K562 (cell line): ENCODE measurements around the gene CNDP2. TPM values are rescaled to one million over a fixed set of nuclear protein-coding genes. Genes with fewer than 3 reads are reported as not detected.
A peak's percentile ranks its signal among the peaks of the same experiment; 100 is the strongest.

ENCODE experiments used
- ATAC-seq: fragments of 200-7000 bp; cut with Tn5 transposase; 3 replicates; pipeline ENCODE4 v1.9.1; 2020; ENCODE audit warnings: moderate library complexity
- BruUV-seq: library from RNA; stranded (reverse); fragments of 400-500 nt; replicated peaks from 2 replicates; lab custom pipeline; 2021; lab: Mats Ljungman, UMichigan
- CTCF ChIA-PET: fragments of 300-600 bp; formaldehyde crosslinking; extraction: SDS; loops from one replicate; lab custom pipeline; 2021; ENCODE audit warnings: low intra/inter-chr PET ratio; lab: Yijun Ruan, JAX
- POLR2A ChIA-PET: fragments of 300-600, 350-650 bp; sonication (Branson Sonifier 250); formaldehyde crosslinking; extraction: SDS; loops from one replicate; lab custom pipeline; 2021; ENCODE audit warnings: antibody characterized with exemption, inconsistent platforms; lab: Yijun Ruan, JAX
- DNase-seq, 4 experiments: peaks; one replicate each; pipeline versions ENCODE4 v3.0.0 to v3.0.0-alpha.2; 2011 to 2018; ENCODE audit warnings: low spot score in 3 of 4, mixed read lengths in 3 of 4; ENCODE audit errors: extremely low read depth in 1 of 4
- FAIRE-seq: peaks from 2 replicates; lab custom pipeline; 2011; peaks lifted over from hg19 to GRCh38; lab: Jason Lieb, UNC
- H2AFZ ChIP-seq: 2 replicates; pipeline ENCODE4 v1.6.0; 2011; ENCODE audit warnings: low read depth, low read length, control low read depth, inconsistent platforms
- H3K27ac ChIP-seq: fragments of 200-600 bp; 3 replicates; pipeline ENCODE4 v1.8.0; 2011; ENCODE audit warnings: low read depth, mild to moderate bottlenecking, control low read depth, inconsistent platforms, low read length, moderate library complexity, mixed read lengths; ENCODE audit errors: extremely low read depth
- H3K27me3 ChIP-seq, 2 experiments: fragments of 300-600 bp in 1 of 2; 2 replicates in 1 of 2; 3 replicates in 1 of 2; pipeline versions ENCODE4 v1.6.0 to v1.8.0; 2011; ENCODE audit warnings: inconsistent platforms in 2 of 2, low read length in 2 of 2, mild to moderate bottlenecking in 1 of 2, mixed read lengths in 1 of 2, moderate library complexity in 1 of 2; ENCODE audit not compliant: control insufficient read depth in 2 of 2, insufficient read depth in 2 of 2
- H3K36me3 ChIP-seq: fragments of 300-600 bp; 3 replicates; pipeline ENCODE4 v1.8.0; 2011; ENCODE audit warnings: mild to moderate bottlenecking, low read length, inconsistent platforms; ENCODE audit not compliant: control insufficient read depth, insufficient read depth
- H3K4me1 ChIP-seq, 2 experiments: fragments of 200-600 bp in 1 of 2; replicated peaks in 1 of 2; 2 replicates in 1 of 2; 3 replicates in 1 of 2; pipeline versions ENCODE4 v1.5.1 to v1.8.0; 2011; ENCODE audit warnings: inconsistent platforms in 2 of 2, low read length in 2 of 2, mild to moderate bottlenecking in 1 of 2, mixed read lengths in 1 of 2, moderate library complexity in 1 of 2; ENCODE audit not compliant: control insufficient read depth in 2 of 2, insufficient read depth in 2 of 2
- H3K4me2 ChIP-seq: 2 replicates; pipeline ENCODE4 v1.6.1; 2011; ENCODE audit warnings: low read length, control low read depth, inconsistent platforms, mixed read lengths; ENCODE audit not compliant: insufficient read depth
- H3K4me3 ChIP-seq: fragments of 200-600 bp; sonication (generic), shearing (Covaris generic); 2 replicates; pipeline ENCODE4 v1.5.1; 2016; ENCODE audit warnings: control low read depth, inconsistent platforms
- H3K79me2 ChIP-seq: fragments of 200-600 bp; 3 replicates; pipeline ENCODE4 v1.8.0; 2011; ENCODE audit warnings: low read length, inconsistent platforms; ENCODE audit not compliant: control insufficient read depth, insufficient read depth
- H3K9ac ChIP-seq, 2 experiments: 2 replicates each; pipeline versions ENCODE4 v1.6.0 to v1.6.1; 2011; ENCODE audit warnings: low read depth in 2 of 2, low read length in 2 of 2, control low read depth in 1 of 2, inconsistent platforms in 1 of 2, mild to moderate bottlenecking in 1 of 2, mixed read lengths in 1 of 2; ENCODE audit not compliant: insufficient read depth in 1 of 2
- H3K9me1 ChIP-seq: one replicate; pipeline ENCODE4 v1.6.0; 2011; ENCODE audit warnings: inconsistent platforms, mild to moderate bottlenecking, low read length, moderate library complexity; ENCODE audit not compliant: control insufficient read depth, insufficient read depth
- H3K9me3 ChIP-seq: replicated peaks from 2 replicates; pipeline ENCODE4 v1.5.1; 2011; ENCODE audit warnings: low read depth, low read length, inconsistent platforms; ENCODE audit not compliant: control insufficient read depth, insufficient read depth
- H4K20me1 ChIP-seq: replicated peaks from 2 replicates; pipeline ENCODE4 v1.6.1; 2011; ENCODE audit warnings: low read length, inconsistent platforms, mixed read lengths; ENCODE audit not compliant: control insufficient read depth, insufficient read depth
- ARHGAP35 ChIP-seq: fragments of 450-650 bp; IDR thresholded peaks from 2 replicates; pipeline ENCODE4 v1.6.1; 2018; ENCODE audit not compliant: partially characterized antibody
- BDP1 ChIP-seq: IDR thresholded peaks from 3 replicates; pipeline ENCODE4 v1.6.1; 2011; ENCODE audit not compliant: insufficient read length, insufficient read depth
- BRD9 ChIP-seq: fragments of 450-650 bp; IDR thresholded peaks from 2 replicates; pipeline ENCODE4 v1.6.1; 2018; ENCODE audit warnings: low read depth; ENCODE audit not compliant: partially characterized antibody
- MAFG ChIP-seq: fragments of 450-650 bp; conservative IDR thresholded peaks from 2 replicates; pipeline ENCODE4 v1.6.1; 2016; ENCODE audit warnings: missing genetic modification characterization, missing compliant biosample characterization
- NFIC ChIP-seq: fragments of 450-650 bp; IDR thresholded peaks from 2 replicates; pipeline ENCODE4 v1.6.1; 2017; ENCODE audit warnings: mild to moderate bottlenecking, inconsistent platforms
- NFIX ChIP-seq: fragments of 250-450 bp; sonication (Bioruptor Pico); IDR thresholded peaks from 2 replicates; pipeline ENCODE4 v1.4.0; 2020; ENCODE audit warnings: low read depth, mild to moderate bottlenecking, moderate library complexity
- WGBS: fragments of 100-300 bp; shearing (Covaris generic); methylation state at CpG from one replicate; pipeline ENCODE4 v1.1.6; 2016; ENCODE audit warnings: low coverage, mixed read lengths; ENCODE audit not compliant: insufficient coverage; ENCODE audit errors: missing lambda C conversion rate; 5-methylcytosine and 5-hydroxymethylcytosine counted together
- in situ Hi-C: fragments of 300-500 bp; cut with MboI; formaldehyde crosslinking; loops from 4 replicates; pipeline ENCODE4 v1.15.0; 2018; ENCODE audit warnings: inconsistent platforms, mixed read lengths
- intact Hi-C: fragments of 100-400 bp; cut with micrococcal nuclease; formaldehyde crosslinking; loops from 2 replicates; pipeline ENCODE4 v1.14.2; 2022
- polyA plus RNA-seq, 8 experiments: library from polyadenylated mRNA; depleted of rRNA in 4 of 8; stranded (reverse) in 5 of 8; unstranded in 3 of 8; fragments of >200 nt; fragmentation: Nextera tagmentation in 2 of 8; fragmentation: Illumina TruSeq in 1 of 8; extraction: Ambion mirVana in 2 of 8; extraction: Trizol in 1 of 8; gene quantifications; 2 replicates each; pipeline versions ENCODE4 v1.2.1 to v1.2.3, GENCODE V29; 2011 to 2014; ENCODE audit warnings: inconsistent platforms in 1 of 8, missing spikeins in 1 of 8
- total RNA-seq, 7 experiments: library from RNA; depleted of rRNA in 6 of 7; stranded (reverse); fragments of >200 nt in 6 of 7; fragmentation: Illumina TruSeq in 2 of 7; extraction: Trizol in 2 of 7; gene quantifications; 2 replicates each; pipeline versions ENCODE4 v1.2.1 to v1.2.3, GENCODE V29; 2011 to 2021; ENCODE audit warnings: low replicate concordance in 1 of 7

Gene CNDP2
- total and polyA plus RNA-seq, 9 of the 15 experiments (the other 6 are each of a cell fraction or from before 2014, with no cell fraction given) = 34.1 to 128 (median 53.8) TPM

DNA sequence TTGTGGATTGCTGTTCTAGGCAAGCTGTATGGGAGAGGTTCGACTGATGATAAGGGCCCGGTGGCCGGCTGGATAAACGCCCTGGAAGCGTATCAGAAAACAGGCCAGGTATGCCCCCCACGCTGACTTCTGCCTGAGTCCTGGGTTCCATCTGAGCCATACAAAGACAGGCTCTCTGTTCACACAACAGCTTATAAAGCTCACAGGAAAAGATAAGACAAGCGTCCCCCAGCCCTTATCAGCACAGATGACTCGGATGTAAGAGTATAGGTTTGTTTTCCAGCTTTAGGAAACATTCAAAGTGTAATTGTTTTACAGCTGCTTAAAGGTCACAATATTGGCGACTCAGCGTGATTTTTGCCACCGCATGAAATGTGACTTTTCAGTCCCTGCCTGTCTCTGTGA is 12.7 kb downstream of the CNDP2 start (continued):
- TF ChIP-seq MAFG (tag) = peak; percentile 63

DNA sequence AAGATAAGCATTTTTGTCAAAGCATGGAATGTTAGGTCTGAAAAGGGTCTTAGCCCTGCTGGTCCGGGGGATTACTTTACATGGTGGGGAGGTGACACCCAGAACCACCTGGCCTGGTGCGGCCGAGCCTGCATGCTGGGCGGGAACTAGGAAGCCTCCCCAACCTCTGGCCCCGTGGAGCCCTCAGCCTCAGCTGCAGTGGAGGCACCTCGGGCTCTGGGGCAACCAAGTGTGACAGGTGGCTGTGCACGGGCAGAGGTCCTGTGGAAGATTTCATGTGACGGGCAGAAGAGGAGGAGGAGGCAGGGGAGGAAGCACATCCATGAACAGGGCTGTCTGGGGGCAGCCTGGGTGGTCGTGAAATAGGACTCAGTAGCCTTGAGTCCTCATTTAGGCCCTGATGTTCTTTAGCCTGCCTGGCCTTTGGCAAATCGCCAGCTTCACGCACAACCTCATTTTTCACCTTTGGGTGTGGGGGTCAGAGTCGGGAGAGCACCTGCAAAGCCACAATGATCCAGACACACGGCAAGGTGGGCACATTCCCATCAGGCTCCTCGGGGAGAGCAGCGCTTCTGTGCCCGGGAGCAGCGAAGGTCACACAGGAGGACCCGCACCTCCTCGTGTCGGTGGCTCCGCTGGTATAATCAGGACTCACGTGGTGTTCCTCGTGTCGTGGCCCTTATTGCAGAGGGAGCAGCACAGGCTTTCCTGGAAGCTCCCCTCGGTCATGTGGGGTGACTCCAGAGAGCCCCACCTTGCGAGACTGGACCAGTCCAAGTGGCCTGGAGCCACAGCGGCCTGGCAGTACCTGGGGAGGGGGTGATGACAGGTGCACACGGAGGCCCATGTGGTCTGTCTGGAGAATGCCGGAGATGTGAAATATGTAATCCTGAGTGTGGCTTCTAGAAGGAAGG is 13.9 kb downstream of the CNDP2 start:
- Histone ChIP-seq H4K20me1 (0 out of 2 replicates have a peak, but pooled peaks cover 4% of the 10 kb centered on the region), H2AFZ (no peak overlapping the region), H3K9ac (no peak overlapping the region; a peak in 1 of 4 replicates), H3K4me1 (peaks cover 8 to 16% of the 10 kb centered on the region in 2 experiments; a peak in 4 of 5 replicates), H3K9me3 (no peaks in the 10 kb centered on the region), H3K36me3 (peaks cover 86% of the 10 kb centered on the region; the same call in 2 of the 3 replicates), H3K4me2 (no peak overlapping the region), H3K9me1 (no peaks in the 10 kb centered on the region), H3K27ac (no peak overlapping the region), H3K4me3 (no peak overlapping the region), H3K27me3 (no peaks in the 10 kb centered on the region), H3K79me2 (no peaks in the 10 kb centered on the region)
- in situ Hi-C loops (no loop called here), intact Hi-C loops (no loop called here)
- DNase-seq (no peak), FAIRE-seq (no peak), ATAC-seq (no peak)
- TF ChIP-seq NFIC = peak; percentile 84
- TF ChIP-seq ARHGAP35 = no peak
- no peak for TF ChIP-seq BRD9
- TF ChIP-seq NFIX (CRISPR knock-in tag) = peak; percentile 35; the same call in 1 of the 2 replicates
- TF ChIP-seq BDP1 = no peak
- no TSS peak for BruUV-seq
- POLR2A ChIA-PET = no interaction called here
- 93% methylated on average over 14 of the region's 29 CpGs for WGBS
- CTCF ChIA-PET = no interaction called here
